Bronchial epithelial cell (primary cell): ENCODE data around the gene SKA1. TPM values are rescaled to one million over a fixed set of nuclear protein-coding genes. Genes with fewer than 3 reads are reported as not detected.
"Not testable (repeated sequence)": the region's sequence is repeated elsewhere in the genome, so short reads cannot be mapped to it uniquely, and the experiment has no call there.

Source experiments
- DNase-seq: peaks from one replicate; pipeline ENCODE4 v3.0.0-alpha.2; 2010; ENCODE audit warnings: low read depth
- FAIRE-seq: peaks from 2 replicates; lab custom pipeline; 2011; peaks lifted over from hg19 to GRCh38; lab: Jason Lieb, UNC
- H3K27me3 ChIP-seq: 2 replicates; pipeline ENCODE4 v1.5.1; 2011; ENCODE audit warnings: low read length; ENCODE audit not compliant: control insufficient read depth, insufficient read depth
- H3K36me3 ChIP-seq: 2 replicates; pipeline ENCODE4 v1.5.1; 2011; ENCODE audit warnings: low read length; ENCODE audit not compliant: control insufficient read depth, insufficient read depth
- H3K4me3 ChIP-seq: 2 replicates; pipeline ENCODE4 v1.5.1; 2011; ENCODE audit warnings: mild to moderate bottlenecking, low read depth, low read length, control low read depth
- CTCF ChIP-seq: IDR thresholded peaks from 2 replicates; pipeline ENCODE4 v1.5.1; 2011; ENCODE audit warnings: mild to moderate bottlenecking, moderate library complexity, low read length, control low read depth, inconsistent platforms; ENCODE audit not compliant: insufficient read depth, severe bottlenecking
- total RNA-seq: library from RNA; depleted of rRNA; stranded (reverse); fragments of >200 nt; gene quantifications from 2 replicates; pipeline ENCODE4 v1.2.1, GENCODE V29; 2014

SKA1 gene
- total RNA-seq, 1 donor from 2014 or later, result 0.26 TPM

GRCh38 chr18:50409236-50409635 is 34.4 kb downstream of the SKA1 start:
- DNase-seq (no peak), FAIRE-seq (peak; percentile 58)
- Histone ChIP-seq H3K36me3 (no peaks in the 10 kb centered on the region), H3K4me3 (no peak overlapping the region), H3K27me3 (no peaks in the 10 kb centered on the region)
- TF ChIP-seq CTCF, result no peak

GRCh38 chr18:50410008-50410407 is 35.2 kb downstream of the SKA1 start:
- Histone ChIP-seq H3K4me3 (no peak overlapping the region), H3K36me3 (no peaks in the 10 kb centered on the region), H3K27me3 (no peaks in the 10 kb centered on the region)
- TF ChIP-seq CTCF, result no peak
- no peak for DNase-seq
- no peak for FAIRE-seq

DNA sequence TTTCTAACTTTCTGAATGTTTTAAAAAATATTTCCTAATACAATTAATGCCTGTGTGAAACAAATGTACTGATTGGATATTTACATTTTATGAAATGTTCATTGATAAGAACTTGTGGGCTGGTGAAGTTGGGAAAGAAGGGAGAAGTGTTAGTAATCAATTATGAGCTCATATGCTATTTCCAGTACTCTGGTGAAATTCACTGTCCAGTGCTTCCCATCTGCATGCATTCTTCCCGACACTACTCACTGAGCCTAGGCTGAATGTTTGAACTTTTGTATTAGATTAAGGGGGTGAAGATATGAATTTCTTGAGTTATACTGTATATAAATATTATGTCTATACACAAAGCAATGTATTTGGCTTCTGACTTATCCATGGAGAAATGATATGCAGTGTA is 36.0 kb downstream of the SKA1 start:
- DNase-seq (peak; percentile 78), FAIRE-seq (no peak)
- Histone ChIP-seq H3K27me3 (no peaks in the 10 kb centered on the region), H3K4me3 (no peak overlapping the region), H3K36me3 (no peaks in the 10 kb centered on the region)
- no peak for TF ChIP-seq CTCF

- H3K27me3 ChIP-seq, DNase-seq, H3K36me3 ChIP-seq, FAIRE-seq, H3K4me3 ChIP-seq: not testable (repeated sequence)
Measured at GRCh38 chr18:50416832-50417231, 42.0 kb downstream of the SKA1 start.

GRCh38 chr18:50417705-50418104 is 42.9 kb downstream of the SKA1 start:
- DNase-seq, H3K4me3 ChIP-seq, FAIRE-seq, H3K27me3 ChIP-seq, H3K36me3 ChIP-seq: not testable (repeated sequence)

DNA sequence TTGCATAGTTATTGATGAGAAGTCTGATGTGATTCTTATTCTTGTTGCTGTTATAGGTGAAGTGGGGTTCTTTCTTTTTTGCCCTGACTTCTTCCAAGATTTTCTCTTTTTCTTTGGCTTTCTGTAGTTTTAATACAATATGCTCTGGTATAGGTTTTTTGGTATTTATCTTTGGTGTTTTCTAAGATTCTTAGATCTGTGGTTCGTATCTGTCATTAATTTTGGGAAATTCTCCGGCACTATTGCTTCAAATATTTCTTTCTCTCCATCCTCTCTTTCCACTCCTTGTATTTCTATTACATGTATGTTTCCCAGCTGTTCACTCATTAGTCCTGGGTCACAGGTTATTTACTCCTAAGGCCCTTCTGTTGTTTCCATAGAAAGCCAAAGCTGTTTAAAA is 43.8 kb downstream of the SKA1 start:
- no peak for TF ChIP-seq CTCF
- Histone ChIP-seq H3K27me3 (no peaks in the 10 kb centered on the region), H3K36me3 (no peaks in the 10 kb centered on the region), H3K4me3 (no peak overlapping the region)
- DNase-seq, result no peak
- no peak for FAIRE-seq

- no peak overlapping the region for H3K4me3 ChIP-seq
- no peak for TF ChIP-seq CTCF
- H3K36me3 ChIP-seq, result no peaks in the 10 kb centered on the region
- H3K27me3 ChIP-seq, result no peaks in the 10 kb centered on the region
- DNase-seq (no peak), FAIRE-seq (no peak)
Measured at GRCh38 chr18:50422286-50422898, 47.5 kb downstream of the SKA1 start.
